Trophoblast cell (in vitro differentiated cells and primary cell): ENCODE measurements around the gene RETREG3.
"Not testable (repeated sequence)": the region's sequence is repeated elsewhere in the genome, so short reads cannot be mapped to it uniquely, and the experiment has no call there.

Experiments
- DNase-seq, 2 donors: peaks; one replicate each; pipeline ENCODE4 v3.0.0-alpha.2; 2016
- H2AFZ ChIP-seq: 2 replicates; pipeline ENCODE4 v1.6.1; 2013; ENCODE audit warnings: low read length, moderate library complexity, mild to moderate bottlenecking; ENCODE audit not compliant: insufficient read depth, poor library complexity
- H2AK5ac ChIP-seq: 2 replicates; pipeline ENCODE4 v1.6.1; 2013; ENCODE audit warnings: mild to moderate bottlenecking, low read length
- H2BK120ac ChIP-seq: 2 replicates; pipeline ENCODE4 v1.6.1; 2013; ENCODE audit warnings: low read length, mild to moderate bottlenecking, moderate library complexity; ENCODE audit not compliant: insufficient read depth, poor library complexity
- H2BK12ac ChIP-seq: 2 replicates; pipeline ENCODE4 v1.6.1; 2013; ENCODE audit warnings: mild to moderate bottlenecking, low read length, moderate library complexity
- H2BK5ac ChIP-seq: 2 replicates; pipeline ENCODE4 v1.6.1; 2013; ENCODE audit warnings: low read length, low read depth, moderate library complexity, mild to moderate bottlenecking; ENCODE audit not compliant: poor library complexity
- H3K14ac ChIP-seq: 2 replicates; pipeline ENCODE4 v1.6.1; 2013; ENCODE audit warnings: mild to moderate bottlenecking, low read length
- H3K18ac ChIP-seq: 2 replicates; pipeline ENCODE4 v1.6.1; 2013; ENCODE audit warnings: mild to moderate bottlenecking, low read length
- H3K23ac ChIP-seq: 2 replicates; pipeline ENCODE4 v1.6.1; 2013; ENCODE audit warnings: low read length
- H3K27ac ChIP-seq: 2 replicates; pipeline ENCODE4 v1.5.1; 2013; ENCODE audit warnings: low read depth, mild to moderate bottlenecking, inconsistent platforms, low read length, moderate library complexity
- H3K27me3 ChIP-seq: 2 replicates; pipeline ENCODE4 v1.6.1; 2013; ENCODE audit warnings: inconsistent platforms, mild to moderate bottlenecking, low read length, moderate library complexity; ENCODE audit not compliant: insufficient read depth
- H3K36me3 ChIP-seq, 2 experiments: 1 replicate in 1 of 2; 2 replicates in 1 of 2; pipeline ENCODE4 v1.6.1; 2013; ENCODE audit warnings: low read length in 2 of 2, mild to moderate bottlenecking in 2 of 2, moderate library complexity in 1 of 2; ENCODE audit not compliant: insufficient read depth in 2 of 2, control insufficient read depth in 1 of 2
- H3K4ac ChIP-seq: 2 replicates; pipeline ENCODE4 v1.6.1; 2013; ENCODE audit warnings: low read depth, mild to moderate bottlenecking, low read length, moderate library complexity
- H3K4me1 ChIP-seq, 2 experiments: 1 replicate in 1 of 2; 2 replicates in 1 of 2; pipeline ENCODE4 v1.6.1; 2013; ENCODE audit warnings: low read length in 2 of 2, mild to moderate bottlenecking in 2 of 2, moderate library complexity in 1 of 2; ENCODE audit not compliant: insufficient read depth in 2 of 2, control insufficient read depth in 1 of 2
- H3K4me2 ChIP-seq: 2 replicates; pipeline ENCODE4 v1.6.1; 2013; ENCODE audit warnings: inconsistent platforms, mild to moderate bottlenecking, low read length, moderate library complexity
- H3K4me3 ChIP-seq: 2 replicates; pipeline ENCODE4 v1.5.1; 2013; ENCODE audit warnings: mild to moderate bottlenecking, low read depth, low read length, inconsistent platforms
- H3K79me1 ChIP-seq: one replicate; pipeline ENCODE4 v1.6.1; 2013; ENCODE audit warnings: low read length
- H3K79me2 ChIP-seq: 2 replicates; pipeline ENCODE4 v1.6.1; 2013; ENCODE audit warnings: low read length, mild to moderate bottlenecking; ENCODE audit not compliant: control insufficient read depth, insufficient read depth, poor library complexity
- H3K9ac ChIP-seq: 2 replicates; pipeline ENCODE4 v1.6.1; 2013; ENCODE audit warnings: mild to moderate bottlenecking, low read length
- H3K9me3 ChIP-seq: 2 replicates; pipeline ENCODE4 v1.6.1; 2013; ENCODE audit warnings: low read depth, mild to moderate bottlenecking, control low read depth, inconsistent platforms, low read length; ENCODE audit not compliant: insufficient read depth
- H4K12ac ChIP-seq: 2 replicates; pipeline ENCODE4 v1.6.1; 2013; ENCODE audit warnings: low read depth, mild to moderate bottlenecking, low read length, moderate library complexity
- H4K8ac ChIP-seq: 2 replicates; pipeline ENCODE4 v1.6.1; 2013; ENCODE audit warnings: low read depth, mild to moderate bottlenecking, low read length, moderate library complexity
- H4K91ac ChIP-seq: one replicate; pipeline ENCODE4 v1.6.1; 2013; ENCODE audit warnings: low read depth, mild to moderate bottlenecking, low read length, moderate library complexity
- WGBS: extraction: QIAGEN DNeasy Blood & Tissue Kit; methylation state at CpG from one replicate; pipeline ENCODE4 v1.1.7; 2013; ENCODE audit warnings: missing lambda C conversion rate; ENCODE audit not compliant: insufficient read length, insufficient coverage; ENCODE audit errors: extremely low coverage; 5-methylcytosine and 5-hydroxymethylcytosine counted together

RETREG3 gene

GRCh38 chr17:42560246-42560645 is 48.9 kb downstream of the RETREG3 start:
- H3K4ac ChIP-seq, result no peak overlapping the region
- no peak overlapping the region for H2BK5ac ChIP-seq
- H4K91ac ChIP-seq, result no peak overlapping the region
- H3K79me2 ChIP-seq, result peaks cover 4% of the 10 kb centered on the region
- no peak overlapping the region for H2AK5ac ChIP-seq
- DNase-seq, result no peak
- H2AFZ ChIP-seq, result no peak overlapping the region
- H3K18ac ChIP-seq, result no peak overlapping the region
- H2BK12ac ChIP-seq, result no peak overlapping the region
- H3K9me3 ChIP-seq, result no peaks in the 10 kb centered on the region
- no peak overlapping the region for H3K27ac ChIP-seq
- H3K79me1 ChIP-seq, result peaks cover 4% of the 10 kb centered on the region
- H3K14ac ChIP-seq, result no peak overlapping the region
- H4K12ac ChIP-seq, result no peak overlapping the region
- WGBS, result no CpG with 5 or more reads among the region's 3 CpGs
- H4K8ac ChIP-seq, result no peak overlapping the region
- no peaks in the 10 kb centered on the region for H3K27me3 ChIP-seq
- no peak overlapping the region for H3K4me2 ChIP-seq
- H3K23ac ChIP-seq, result no peak overlapping the region
- peaks cover 8 to 9% of the 10 kb centered on the region in 2 experiments for H3K4me1 ChIP-seq
- peaks cover 14 to 15% of the 10 kb centered on the region in 2 experiments for H3K36me3 ChIP-seq
- no peak overlapping the region for H2BK120ac ChIP-seq
- no peak overlapping the region for H3K9ac ChIP-seq
- no peak overlapping the region for H3K4me3 ChIP-seq

- no peak for DNase-seq
- no peaks in the 10 kb centered on the region for H3K27me3 ChIP-seq
- no peak overlapping the region for H3K4me3 ChIP-seq
- peaks cover 12 to 13% of the 10 kb centered on the region in 2 experiments for H3K4me1 ChIP-seq
- H2AFZ ChIP-seq, result no peak overlapping the region
- H3K9ac ChIP-seq, result no peak overlapping the region
- no CpG with 5 or more reads among the region's 6 CpGs for WGBS
- H4K12ac ChIP-seq, result no peak overlapping the region
- H2BK120ac ChIP-seq, result no peak overlapping the region
- H2AK5ac ChIP-seq, result no peak overlapping the region
- no peaks in the 10 kb centered on the region for H3K9me3 ChIP-seq
- no peak overlapping the region for H3K4ac ChIP-seq
- H3K36me3 ChIP-seq, result peaks cover 3 to 4% of the 10 kb centered on the region in 2 experiments
- H3K79me1 ChIP-seq, result peaks cover 15% of the 10 kb centered on the region
- H4K91ac ChIP-seq, result no peak overlapping the region
- no peak overlapping the region for H2BK5ac ChIP-seq
- no peak overlapping the region for H3K4me2 ChIP-seq
- H3K23ac ChIP-seq, result no peak overlapping the region
- peaks cover 11% of the 10 kb centered on the region for H3K79me2 ChIP-seq
- no peak overlapping the region for H3K14ac ChIP-seq
- no peak overlapping the region for H3K27ac ChIP-seq
- no peak overlapping the region for H3K18ac ChIP-seq
- no peak overlapping the region for H2BK12ac ChIP-seq
- no peak overlapping the region for H4K8ac ChIP-seq
These were observed 50.1 kb downstream of the RETREG3 start for GRCh38 chr17:42559075-42559474.

- not testable (repeated sequence) for H3K14ac ChIP-seq, H3K4ac ChIP-seq, H3K9me3 ChIP-seq, H2BK12ac ChIP-seq, H4K12ac ChIP-seq, H3K4me3 ChIP-seq, H2AK5ac ChIP-seq, H4K8ac ChIP-seq, H2BK120ac ChIP-seq, H3K9ac ChIP-seq, H3K27ac ChIP-seq, H2AFZ ChIP-seq, H2BK5ac ChIP-seq, H3K36me3 ChIP-seq, H3K4me2 ChIP-seq, H3K23ac ChIP-seq, DNase-seq, H3K18ac ChIP-seq, H4K91ac ChIP-seq, H3K27me3 ChIP-seq
- Histone ChIP-seq H3K79me2 (peaks cover 16% of the 10 kb centered on the region), H3K79me1 (peaks cover 22% of the 10 kb centered on the region), H3K4me1 (peaks cover 14 to 16% of the 10 kb centered on the region in 2 experiments)
- WGBS, result no CpG with 5 or more reads among the region's 5 CpGs
These were observed 53.1 kb downstream of the RETREG3 start for GRCh38 chr17:42555961-42556617.

GRCh38 chr17:42555122-42555622 is 54.0 kb downstream of the RETREG3 start:
- Histone ChIP-seq H4K8ac (peak overlapping the region; percentile 90), H3K36me3 (peaks cover 0 to 2% of the 10 kb centered on the region in 2 experiments), H2BK120ac (peak overlapping the region; percentile 70), H3K27me3 (no peaks in the 10 kb centered on the region), H3K9ac (peak overlapping the region; percentile 95), H3K14ac (peak overlapping the region; percentile 78), H3K27ac (peak overlapping the region; percentile 76), H3K23ac (no peak overlapping the region), H3K9me3 (no peaks in the 10 kb centered on the region), H2AK5ac (peak overlapping the region; percentile 69), H2BK5ac (peak overlapping the region; percentile 52), H2AFZ (peak overlapping the region; percentile 69), H3K4me1 (peaks cover 16 to 18% of the 10 kb centered on the region in 2 experiments), H2BK12ac (no peak overlapping the region), H3K4me3 (peak overlapping the region; percentile 92), H3K4me2 (peak overlapping the region; percentile 77), H3K79me1 (peaks cover 22% of the 10 kb centered on the region), H4K91ac (peak overlapping the region; percentile 92), H4K12ac (peak overlapping the region; percentile 90), H3K18ac (peak overlapping the region; percentile 87), H3K79me2 (peaks cover 16% of the 10 kb centered on the region), H3K4ac (peak overlapping the region; percentile 93)
- DNase-seq, result no peak
- WGBS, result no CpG with 5 or more reads among the region's 4 CpGs
